ENCODE data around the gene ALG9.

The ALG9 gene

DNA sequence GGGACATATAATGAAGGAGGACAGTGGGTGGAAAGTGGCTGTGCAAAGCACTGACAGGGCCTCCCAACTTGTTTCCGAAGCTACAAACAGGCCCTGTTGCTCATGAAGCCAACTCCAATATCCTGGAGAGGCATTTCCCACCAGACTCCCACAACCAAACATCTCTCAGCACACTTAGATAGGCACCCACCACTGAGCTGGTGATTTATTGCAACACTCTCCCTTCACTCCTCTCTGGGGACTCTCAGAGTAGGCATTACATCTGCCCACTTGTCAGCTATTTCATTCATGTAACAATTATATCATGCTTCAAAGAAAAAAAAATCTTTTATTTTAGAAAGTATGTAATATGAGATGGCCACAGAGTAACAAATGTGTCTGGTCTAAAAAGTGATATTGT is 73.1 kb downstream of the ALG9 start:
- WGBS, 2 experiments, result 89 to 95% methylated on average over 1 of the region's 1 CpG
- no peaks in the 10 kb centered on the region for H3K27me3 ChIP-seq (ENCODE audit: control insufficient read depth, insufficient read depth, low read length, poor library complexity, severe bottlenecking)

DNA sequence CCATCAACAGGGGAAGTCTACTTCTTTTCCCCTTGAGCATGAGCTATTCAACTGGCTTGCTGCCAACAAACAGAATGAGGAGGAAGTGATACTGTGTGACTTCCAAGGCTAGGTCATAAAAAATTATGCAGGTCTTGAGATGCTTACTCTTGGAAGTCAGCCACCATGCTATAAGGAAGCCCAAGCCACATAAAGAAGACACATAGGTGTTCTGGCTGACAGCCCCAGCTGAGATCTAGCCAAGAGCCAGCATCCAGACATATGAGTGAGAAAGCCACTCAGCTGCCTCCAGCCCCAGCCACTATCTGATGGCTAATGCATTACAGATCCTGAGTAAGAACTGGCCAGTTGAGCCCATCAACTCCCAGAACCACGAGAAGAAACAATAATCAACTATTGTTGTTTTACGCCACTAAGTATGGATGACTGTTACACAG is 74.2 kb downstream of the ALG9 start:
- Histone ChIP-seq H3K27me3 (ENCODE audit: control insufficient read depth, insufficient read depth, low read length, poor library complexity, severe bottlenecking) (no peaks in the 10 kb centered on the region), H3K27ac (ENCODE audit: insufficient read depth, low read depth, low read length, poor library complexity, severe bottlenecking) (no peak overlapping the region), H3K4me1 (ENCODE audit: control insufficient read depth, insufficient read depth, low read length) (no peaks in the 10 kb centered on the region), H3K36me3 (ENCODE audit: control insufficient read depth, insufficient read depth, low read length) (no peaks in the 10 kb centered on the region), H3K9me3 (ENCODE audit: control insufficient read depth, low read length) (no peaks in the 10 kb centered on the region), H3K4me3 (ENCODE audit: insufficient read depth, low read depth, low read length) (no peak overlapping the region)
- 95 to 96% methylated on average over 2 of the region's 2 CpGs for WGBS, 2 experiments

More for the DNA sequence above, 73.1 kb downstream of the ALG9 start:
- H3K27ac ChIP-seq (ENCODE audit: insufficient read depth, low read depth, low read length, poor library complexity, severe bottlenecking), result no peak overlapping the region
- H3K9me3 ChIP-seq (ENCODE audit: control insufficient read depth, low read length), result no peaks in the 10 kb centered on the region
- H3K4me1 ChIP-seq (ENCODE audit: control insufficient read depth, insufficient read depth, low read length), result no peaks in the 10 kb centered on the region
- H3K36me3 ChIP-seq (ENCODE audit: control insufficient read depth, insufficient read depth, low read length), result no peaks in the 10 kb centered on the region
- no peak overlapping the region for H3K4me3 ChIP-seq (ENCODE audit: insufficient read depth, low read depth, low read length)

DNA sequence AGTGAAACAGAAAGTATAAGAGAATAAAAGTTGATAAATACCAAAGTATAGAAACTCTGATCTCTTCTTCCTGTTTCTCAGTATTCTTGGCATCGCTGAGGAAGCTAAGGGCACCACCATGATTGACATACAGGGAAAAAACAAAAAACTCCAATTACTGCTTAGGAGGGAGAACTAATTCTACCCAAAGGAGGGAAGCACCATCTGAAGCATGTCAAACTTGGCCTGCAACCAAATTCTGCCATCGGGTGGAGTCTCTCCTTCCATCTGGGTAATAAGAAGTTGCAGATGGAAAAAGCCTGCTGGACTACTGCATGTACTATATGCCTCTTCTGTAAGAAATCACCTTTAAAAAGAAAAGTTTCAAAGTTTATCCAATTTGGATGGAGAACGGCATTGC is 74.7 kb downstream of the ALG9 start:
- 89 to 96% methylated on average over 3 of the region's 3 CpGs for WGBS, 2 experiments
- H3K4me1 ChIP-seq (ENCODE audit: control insufficient read depth, insufficient read depth, low read length), result no peaks in the 10 kb centered on the region

DNA sequence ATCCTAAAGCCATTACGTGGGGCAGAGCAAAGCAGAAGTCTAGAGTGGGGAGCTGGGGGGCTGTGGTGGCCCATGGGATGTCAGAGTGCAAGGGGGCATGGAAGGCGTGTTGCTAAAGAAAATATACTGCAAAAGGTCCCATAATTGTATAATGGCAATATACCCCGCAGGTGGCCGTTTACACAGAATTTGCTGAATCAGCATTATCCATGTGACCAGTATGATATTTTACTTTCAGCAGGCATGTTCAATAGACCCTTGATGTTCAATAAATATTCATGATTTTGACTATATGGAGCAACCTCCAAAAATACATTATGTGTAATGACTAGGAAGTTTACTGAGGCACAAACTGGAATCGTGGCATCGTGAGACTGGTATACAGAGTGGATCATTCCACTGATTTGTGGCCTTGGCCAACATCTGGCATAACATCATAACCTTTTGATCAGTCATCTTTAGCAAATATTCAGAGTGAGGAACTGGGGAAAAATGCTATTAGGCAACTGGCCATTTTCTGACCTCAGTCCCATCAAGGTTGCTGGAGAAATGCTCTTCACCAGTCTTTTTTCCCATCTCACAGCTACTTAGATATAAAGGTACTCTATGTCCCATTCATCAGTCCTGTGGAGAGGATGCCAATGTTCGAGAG is 75.9 kb downstream of the ALG9 start:
- no peaks in the 10 kb centered on the region for H3K9me3 ChIP-seq (ENCODE audit: control insufficient read depth, low read length)
- no peaks in the 10 kb centered on the region for H3K4me1 ChIP-seq (ENCODE audit: control insufficient read depth, insufficient read depth, low read length)
- H3K27me3 ChIP-seq (ENCODE audit: control insufficient read depth, insufficient read depth, low read length, poor library complexity, severe bottlenecking), result no peaks in the 10 kb centered on the region
- no peak overlapping the region for H3K4me3 ChIP-seq (ENCODE audit: insufficient read depth, low read depth, low read length)
- WGBS, 2 experiments, result 94 to 95% methylated on average over 7 of the region's 7 CpGs
- no peak overlapping the region for H3K27ac ChIP-seq (ENCODE audit: insufficient read depth, low read depth, low read length, poor library complexity, severe bottlenecking)
- H3K36me3 ChIP-seq (ENCODE audit: control insufficient read depth, insufficient read depth, low read length), result no peaks in the 10 kb centered on the region

More for the DNA sequence above, 74.7 kb downstream of the ALG9 start:
- Histone ChIP-seq H3K9me3 (ENCODE audit: control insufficient read depth, low read length) (no peaks in the 10 kb centered on the region), H3K36me3 (ENCODE audit: control insufficient read depth, insufficient read depth, low read length) (no peaks in the 10 kb centered on the region), H3K27ac (ENCODE audit: insufficient read depth, low read depth, low read length, poor library complexity, severe bottlenecking) (no peak overlapping the region), H3K27me3 (ENCODE audit: control insufficient read depth, insufficient read depth, low read length, poor library complexity, severe bottlenecking) (no peaks in the 10 kb centered on the region), H3K4me3 (ENCODE audit: insufficient read depth, low read depth, low read length) (no peak overlapping the region)

DNA sequence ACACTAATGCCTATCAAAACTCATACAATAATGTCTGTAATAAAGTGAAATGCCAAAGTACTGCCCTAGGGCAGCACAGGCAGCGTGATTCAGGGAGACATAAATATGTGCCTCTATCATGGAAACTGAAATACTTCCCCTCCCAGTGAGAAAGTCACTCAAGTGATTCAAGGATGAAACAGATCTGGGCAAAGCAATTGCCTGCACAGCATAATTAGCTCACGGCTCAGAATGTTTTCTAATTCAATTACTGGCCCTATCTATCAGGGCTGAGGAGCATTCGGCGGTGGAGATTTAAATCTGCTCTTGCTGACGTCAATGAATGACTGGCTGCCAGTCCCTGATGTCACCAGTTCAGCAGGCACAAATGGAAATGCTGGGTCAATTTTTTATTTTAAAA is 77.5 kb downstream of the ALG9 start:
- H3K4me1 ChIP-seq (ENCODE audit: control insufficient read depth, insufficient read depth, low read length), result no peaks in the 10 kb centered on the region
- no peaks in the 10 kb centered on the region for H3K9me3 ChIP-seq (ENCODE audit: control insufficient read depth, low read length)
- no peak overlapping the region for H3K27ac ChIP-seq (ENCODE audit: insufficient read depth, low read depth, low read length, poor library complexity, severe bottlenecking)
- no peak overlapping the region for H3K4me3 ChIP-seq (ENCODE audit: insufficient read depth, low read depth, low read length)
- H3K36me3 ChIP-seq (ENCODE audit: control insufficient read depth, insufficient read depth, low read length), result no peaks in the 10 kb centered on the region
- no peaks in the 10 kb centered on the region for H3K27me3 ChIP-seq (ENCODE audit: control insufficient read depth, insufficient read depth, low read length, poor library complexity, severe bottlenecking)
- 90 to 93% methylated on average over 5 of the region's 5 CpGs for WGBS, 2 experiments

DNA sequence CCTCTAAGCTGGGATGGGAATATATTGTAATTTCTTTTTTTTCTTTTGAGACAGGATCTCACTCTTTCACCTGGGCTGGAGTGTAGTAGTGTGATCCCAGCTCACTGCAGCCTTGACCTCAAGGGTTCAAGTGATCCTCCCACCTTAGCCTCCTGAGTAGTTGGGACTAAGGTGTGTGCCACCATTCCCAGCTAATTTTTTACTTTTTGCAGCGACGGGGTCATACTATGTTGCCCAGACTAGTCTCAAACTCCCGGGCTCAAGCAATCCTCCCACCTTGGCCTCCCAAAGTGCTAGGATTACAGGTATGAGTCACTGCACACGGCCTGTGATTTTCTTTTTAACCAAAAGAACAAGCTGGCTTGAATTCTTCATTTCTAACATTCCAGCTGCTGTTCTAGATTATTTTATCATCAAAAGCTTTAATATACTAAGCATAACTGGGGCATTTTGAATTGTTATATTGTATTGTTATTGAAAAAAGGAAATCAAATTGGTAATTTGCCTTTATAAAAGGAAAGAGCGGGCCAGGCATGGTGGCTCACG is 78.4 kb downstream of the ALG9 start:
- Histone ChIP-seq H3K4me3 (ENCODE audit: insufficient read depth, low read depth, low read length) (no peak overlapping the region), H3K9me3 (ENCODE audit: control insufficient read depth, low read length) (no peaks in the 10 kb centered on the region), H3K36me3 (ENCODE audit: control insufficient read depth, insufficient read depth, low read length) (no peaks in the 10 kb centered on the region), H3K27me3 (ENCODE audit: control insufficient read depth, insufficient read depth, low read length, poor library complexity, severe bottlenecking) (no peaks in the 10 kb centered on the region), H3K4me1 (ENCODE audit: control insufficient read depth, insufficient read depth, low read length) (no peaks in the 10 kb centered on the region), H3K27ac (ENCODE audit: insufficient read depth, low read depth, low read length, poor library complexity, severe bottlenecking) (no peak overlapping the region)
- WGBS, 2 experiments, result 96% methylated on average over 6 of the region's 6 CpGs

DNA sequence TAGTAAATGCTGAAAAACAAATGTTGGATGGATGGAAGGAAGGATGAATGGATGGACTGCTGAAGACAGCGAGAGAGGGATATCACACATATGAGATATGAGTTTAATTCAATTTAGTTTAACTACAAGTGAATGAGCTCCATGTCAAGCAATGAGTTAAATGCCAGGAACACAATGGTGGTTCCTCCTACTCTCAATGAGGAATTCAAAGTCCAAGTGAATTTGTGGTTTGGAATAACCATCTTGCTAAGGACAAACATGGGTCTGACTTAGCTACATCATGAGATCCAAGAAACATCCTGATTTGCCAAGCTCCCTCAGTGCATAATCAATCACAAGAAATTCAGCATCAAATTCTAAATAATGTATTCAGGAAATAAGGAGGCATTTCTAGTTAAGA is 79.1 kb downstream of the ALG9 start:
- no peaks in the 10 kb centered on the region for H3K36me3 ChIP-seq (ENCODE audit: control insufficient read depth, insufficient read depth, low read length)
- no peak overlapping the region for H3K27ac ChIP-seq (ENCODE audit: insufficient read depth, low read depth, low read length, poor library complexity, severe bottlenecking)
- H3K4me3 ChIP-seq (ENCODE audit: insufficient read depth, low read depth, low read length), result no peak overlapping the region
- H3K4me1 ChIP-seq (ENCODE audit: control insufficient read depth, insufficient read depth, low read length), result no peaks in the 10 kb centered on the region
- no peaks in the 10 kb centered on the region for H3K9me3 ChIP-seq (ENCODE audit: control insufficient read depth, low read length)
- 94 to 100% methylated on average over 1 of the region's 1 CpG for WGBS, 2 experiments
- H3K27me3 ChIP-seq (ENCODE audit: control insufficient read depth, insufficient read depth, low read length, poor library complexity, severe bottlenecking), result no peaks in the 10 kb centered on the region

DNA sequence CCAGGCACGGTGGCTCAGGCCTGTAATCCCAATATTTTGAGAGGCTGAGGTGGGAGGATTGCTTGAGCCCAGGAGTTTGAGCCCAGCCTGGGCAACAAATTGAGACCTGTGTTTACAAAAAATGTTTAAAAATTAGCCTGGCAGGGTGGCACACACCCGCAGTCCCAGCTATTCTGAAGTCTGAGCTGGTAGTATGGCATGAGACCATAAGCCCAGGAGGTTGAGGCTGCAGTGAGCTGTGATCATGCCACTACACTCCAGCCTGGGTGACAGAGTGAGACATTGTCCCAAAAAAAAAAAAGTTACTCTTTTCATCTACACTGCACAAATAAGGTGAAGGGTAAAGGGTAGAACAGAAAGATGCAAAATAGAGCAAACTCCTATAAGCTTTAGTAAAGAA is 82.9 kb downstream of the ALG9 start:
- H3K27ac ChIP-seq (ENCODE audit: insufficient read depth, low read depth, low read length, poor library complexity, severe bottlenecking), result no peak overlapping the region
- no peaks in the 10 kb centered on the region for H3K9me3 ChIP-seq (ENCODE audit: control insufficient read depth, low read length)
- 88 to 90% methylated on average over 2 of the region's 2 CpGs for WGBS, 2 experiments
- no peaks in the 10 kb centered on the region for H3K4me1 ChIP-seq (ENCODE audit: control insufficient read depth, insufficient read depth, low read length)
- H3K27me3 ChIP-seq (ENCODE audit: control insufficient read depth, insufficient read depth, low read length, poor library complexity, severe bottlenecking), result no peaks in the 10 kb centered on the region
- no peaks in the 10 kb centered on the region for H3K36me3 ChIP-seq (ENCODE audit: control insufficient read depth, insufficient read depth, low read length)
- no peak overlapping the region for H3K4me3 ChIP-seq (ENCODE audit: insufficient read depth, low read depth, low read length)

DNA sequence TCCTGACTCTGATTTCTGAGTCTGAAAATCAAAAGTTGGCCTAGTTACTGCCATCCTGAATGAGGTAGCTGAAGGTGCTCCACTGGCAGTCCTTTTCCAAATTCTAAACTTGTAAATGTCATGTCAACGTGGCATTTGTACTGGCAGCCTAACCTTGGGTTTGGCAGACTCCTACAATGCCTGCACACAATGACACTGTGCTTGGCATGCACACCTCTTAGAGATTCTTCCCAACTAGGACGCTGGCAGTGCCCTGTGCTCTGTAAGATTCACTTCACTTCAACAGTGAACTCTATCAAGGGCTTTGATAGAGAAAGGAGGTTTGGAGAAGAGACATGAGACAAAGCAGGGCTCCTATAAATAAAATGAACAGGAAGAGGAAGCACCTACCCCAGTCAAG is 83.3 kb downstream of the ALG9 start:
- Histone ChIP-seq H3K4me1 (ENCODE audit: control insufficient read depth, insufficient read depth, low read length) (no peaks in the 10 kb centered on the region), H3K36me3 (ENCODE audit: control insufficient read depth, insufficient read depth, low read length) (no peaks in the 10 kb centered on the region), H3K9me3 (ENCODE audit: control insufficient read depth, low read length) (no peaks in the 10 kb centered on the region), H3K27ac (ENCODE audit: insufficient read depth, low read depth, low read length, poor library complexity, severe bottlenecking) (no peak overlapping the region), H3K27me3 (ENCODE audit: control insufficient read depth, insufficient read depth, low read length, poor library complexity, severe bottlenecking) (no peaks in the 10 kb centered on the region), H3K4me3 (ENCODE audit: insufficient read depth, low read depth, low read length) (no peak overlapping the region)
- 96 to 99% methylated on average over 2 of the region's 2 CpGs for WGBS, 2 experiments

DNA sequence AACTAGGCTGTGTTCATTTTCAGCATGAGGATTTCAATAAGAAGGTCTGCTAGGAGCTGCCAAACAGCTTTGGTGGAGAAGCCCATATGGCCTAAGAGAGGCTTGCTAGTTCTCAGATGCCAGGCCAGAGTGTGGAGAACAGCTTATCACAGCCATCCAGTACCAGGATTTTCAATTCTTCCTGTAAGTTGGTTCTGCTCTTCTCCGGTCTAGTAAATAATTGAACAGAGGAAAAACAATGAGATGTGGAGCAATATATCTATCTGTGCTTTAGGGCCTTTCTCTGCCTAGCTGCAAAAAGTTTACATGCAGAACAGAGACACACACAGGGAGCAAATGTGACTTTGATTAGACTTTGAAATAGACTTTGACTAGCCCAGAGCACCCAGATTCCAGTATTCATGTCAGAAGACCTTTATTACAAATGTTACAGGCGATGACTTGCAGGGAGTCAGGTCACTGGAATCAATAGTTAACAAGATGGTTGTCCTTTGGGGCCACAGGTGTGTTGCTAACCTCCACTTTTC is 85.4 kb downstream of the ALG9 start:
- no peaks in the 10 kb centered on the region for H3K9me3 ChIP-seq (ENCODE audit: control insufficient read depth, low read length)
- no peaks in the 10 kb centered on the region for H3K27me3 ChIP-seq (ENCODE audit: control insufficient read depth, insufficient read depth, low read length, poor library complexity, severe bottlenecking)
- H3K4me1 ChIP-seq (ENCODE audit: control insufficient read depth, insufficient read depth, low read length), result no peaks in the 10 kb centered on the region
- no peaks in the 10 kb centered on the region for H3K36me3 ChIP-seq (ENCODE audit: control insufficient read depth, insufficient read depth, low read length)
- 88 to 97% methylated on average over 2 of the region's 2 CpGs for WGBS, 2 experiments
- H3K27ac ChIP-seq (ENCODE audit: insufficient read depth, low read depth, low read length, poor library complexity, severe bottlenecking), result no peak overlapping the region
- H3K4me3 ChIP-seq (ENCODE audit: insufficient read depth, low read depth, low read length), result no peak overlapping the region

All from ectodermal cell (in vitro differentiated cells).